ENCODE results near the gene ULBP3.

The ULBP3 gene

GRCh38 chr6:150068720-150069648 is at the start of gene ULBP3:
TSS of gene ULBP3 (minus strand) at chr6:150069121. CDS start at chr6:150069066, 55 bp downstream.
- FAIRE-seq: no peak

GRCh38 chr6:150118627-150119026 is 49.7 kb upstream of the ULBP3 start:
- no peak for FAIRE-seq
- TF ChIP-seq CTCF (IDR thresholded peaks at IDR 0.05; ENCODE audit: insufficient read depth, missing control alignments): no peak
- no peak for DNase-seq (ENCODE audit: insufficient read length, low spot score)

More at GRCh38 chr6:150068720-150069648, at the start of gene ULBP3:
- no peak for DNase-seq (ENCODE audit: insufficient read length, low spot score)
- peak; percentile 28 for TF ChIP-seq CTCF (IDR thresholded peaks at IDR 0.05; ENCODE audit: insufficient read depth, missing control alignments)

GRCh38 chr6:150118203-150118602 is 49.3 kb upstream of the ULBP3 start:
- TF ChIP-seq CTCF (IDR thresholded peaks at IDR 0.05; ENCODE audit: insufficient read depth, missing control alignments): no peak
- DNase-seq (ENCODE audit: insufficient read length, low spot score): no peak
- FAIRE-seq: no peak

- FAIRE-seq (no peak), DNase-seq (ENCODE audit: insufficient read length, low spot score) (no peak)
- TF ChIP-seq CTCF (IDR thresholded peaks at IDR 0.05; ENCODE audit: insufficient read depth, missing control alignments): no peak
Observed at GRCh38 chr6:150116200-150116800, 47.4 kb upstream of the ULBP3 start.

GRCh38 chr6:150115769-150116168 is 46.8 kb upstream of the ULBP3 start:
- DNase-seq (ENCODE audit: insufficient read length, low spot score) (no peak), FAIRE-seq (no peak)
- TF ChIP-seq CTCF (IDR thresholded peaks at IDR 0.05; ENCODE audit: insufficient read depth, missing control alignments): no peak

GRCh38 chr6:150112233-150112632 is 43.3 kb upstream of the ULBP3 start:
- DNase-seq (ENCODE audit: insufficient read length, low spot score): no peak
- TF ChIP-seq CTCF (IDR thresholded peaks at IDR 0.05; ENCODE audit: insufficient read depth, missing control alignments): no peak
- no peak for FAIRE-seq

All from D721Med (cell line).